SK-N-SH treated with all-trans-retinoic acid at 6 μM for 48 hours (cell line): ENCODE data around the gene PRRT1.

ENCODE experiments used
- CSRNP3 ChIP-seq: fragments of 250-450 bp; sonication (Bioruptor Pico); IDR thresholded peaks from 2 replicates; pipeline ENCODE4 v1.5.1; 2021; ENCODE audit warnings: mild to moderate bottlenecking, moderate library complexity
- PATZ1 ChIP-seq: fragments of 250-450 bp; sonication (Bioruptor Pico); IDR thresholded peaks from 2 replicates; pipeline ENCODE4 v1.8.0; 2020; ENCODE audit warnings: mild to moderate bottlenecking, moderate library complexity, borderline replicate concordance
- TOX ChIP-seq: fragments of 250-450 bp; sonication (Bioruptor Pico); IDR thresholded peaks from 2 replicates; pipeline ENCODE4 v1.8.0; 2021; ENCODE audit warnings: mild to moderate bottlenecking, moderate library complexity, borderline replicate concordance
- TSHZ2 ChIP-seq: fragments of 250-450 bp; sonication (Bioruptor Pico); IDR thresholded peaks from 2 replicates; pipeline ENCODE4 v1.5.0; 2020; ENCODE audit warnings: mild to moderate bottlenecking, moderate library complexity
- ZFP30 ChIP-seq: fragments of 450-650 bp; formaldehyde crosslinking; IDR thresholded peaks from 2 replicates; pipeline ENCODE4 v1.5.0; 2022; ENCODE audit warnings: mild to moderate bottlenecking, moderate library complexity

DNA sequence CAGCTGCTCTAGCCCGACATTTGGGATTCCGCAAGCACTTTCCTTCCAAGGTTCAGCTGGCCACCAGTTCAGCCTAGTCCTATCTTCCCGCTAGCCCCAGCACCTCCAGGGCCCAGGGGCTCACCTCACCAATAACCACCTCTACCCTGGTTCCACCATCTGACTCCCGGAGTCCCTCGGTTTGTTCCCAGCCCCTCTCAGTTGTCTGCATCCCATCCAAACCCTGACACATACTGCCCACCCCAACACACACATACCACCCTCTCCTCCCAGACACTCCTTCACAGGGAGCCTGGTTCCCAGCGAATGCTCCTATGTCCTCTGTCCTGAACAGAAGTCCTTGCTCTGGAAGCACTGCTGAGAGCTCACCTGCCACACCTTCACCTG is 43.0 kb downstream of the PRRT1 start:
- TF ChIP-seq TSHZ2 (CRISPR knock-in tag) = no peak
- no peak for TF ChIP-seq PATZ1 (CRISPR knock-in tag)
- TF ChIP-seq TOX (CRISPR knock-in tag) = no peak
- no peak for TF ChIP-seq CSRNP3
- no peak for TF ChIP-seq ZFP30 (CRISPR knock-in tag)
